ENCODE measurements around the gene PRKCZ.

Gene PRKCZ

DNA sequence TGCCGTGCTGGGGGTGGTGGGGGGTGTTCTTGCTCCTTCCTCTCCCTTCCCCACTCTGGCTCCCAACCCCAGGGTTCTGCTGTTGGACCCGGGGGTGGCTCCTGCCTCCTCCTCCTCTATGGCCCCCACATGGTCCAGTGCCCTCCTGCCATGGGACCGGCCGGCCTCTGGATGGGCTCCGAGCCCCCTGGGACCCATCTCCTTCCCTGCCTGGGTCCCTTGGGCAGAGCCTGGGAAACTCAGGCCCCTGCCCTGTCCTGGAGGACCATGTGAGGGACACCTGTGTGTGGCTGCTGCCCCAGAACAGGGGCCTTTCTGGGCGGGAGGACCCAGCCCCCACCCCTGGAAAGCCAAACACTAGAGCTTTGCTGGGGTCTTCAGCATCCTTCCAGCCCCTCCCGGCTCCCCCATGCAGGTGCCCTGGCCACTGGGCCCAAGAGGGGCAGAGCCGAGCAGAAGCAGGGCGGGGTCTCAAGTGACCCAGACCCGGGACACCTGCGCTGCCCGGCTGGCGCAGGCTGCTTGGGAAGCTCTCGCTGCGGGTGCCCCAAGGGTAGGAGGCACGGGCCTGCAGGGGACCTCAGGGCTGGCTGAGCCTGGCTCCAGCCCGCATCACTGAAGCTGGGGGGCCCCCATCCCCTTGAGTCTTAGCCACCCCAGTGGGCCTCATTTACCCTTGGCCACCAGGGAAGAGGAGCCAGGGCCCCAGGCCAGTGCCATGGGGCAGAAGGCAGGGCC is 146.9 kb downstream of the PRKCZ start:
- TF ChIP-seq ZNF274 (IDR thresholded peaks at IDR 0.05; ENCODE audit: low read depth, low read length), result no peak
- H3K4me3 ChIP-seq (ENCODE audit: low read length), result no peak overlapping the region

DNA sequence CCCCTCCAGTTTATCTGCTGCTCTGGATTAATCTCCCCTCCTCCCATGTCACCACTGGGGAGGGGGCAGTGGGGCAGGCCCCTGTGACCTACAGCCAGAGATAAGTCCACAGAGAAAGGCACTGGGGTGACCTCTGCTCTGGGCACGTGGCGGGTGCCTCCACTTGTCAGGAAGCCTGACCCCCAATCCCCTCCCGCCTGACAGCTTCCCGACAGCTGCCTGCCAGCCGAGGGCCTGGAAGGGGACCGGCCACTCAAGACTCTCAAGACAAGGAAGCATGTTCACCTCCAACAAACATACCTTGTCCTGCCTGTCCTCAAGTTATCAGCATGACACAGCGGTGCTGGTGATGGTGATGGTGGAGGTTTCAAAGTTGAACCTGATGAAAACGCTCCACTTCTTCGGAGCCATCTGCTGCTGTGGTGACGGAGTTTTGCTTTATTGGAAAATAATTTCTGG is 147.5 kb downstream of the PRKCZ start:
- H3K4me3 ChIP-seq (ENCODE audit: low read length), result no peak overlapping the region
- TF ChIP-seq ZNF274 (IDR thresholded peaks at IDR 0.05; ENCODE audit: low read depth, low read length), result no peak

DNA sequence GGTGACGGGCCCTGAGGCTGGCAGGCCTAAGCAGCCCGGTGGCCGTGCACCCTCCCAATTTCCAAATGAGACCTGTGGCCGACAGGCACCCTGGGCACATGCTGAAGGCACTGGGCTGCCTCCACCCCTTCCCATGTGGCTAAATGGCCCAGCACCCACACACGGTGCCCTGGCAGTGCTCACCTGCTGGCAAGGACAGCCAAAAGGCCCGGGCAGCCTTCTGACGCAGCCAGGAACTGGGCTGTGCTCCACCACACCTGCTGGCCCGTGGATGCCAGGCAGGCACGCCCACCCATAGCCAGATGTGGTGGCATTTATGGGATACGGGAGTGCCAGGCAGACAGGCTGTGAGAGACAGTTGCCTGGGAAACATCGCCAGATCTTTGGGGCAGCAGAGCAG is 148.4 kb downstream of the PRKCZ start:
- no peak overlapping the region; the same call in 1 of the 2 replicates for H3K4me3 ChIP-seq (ENCODE audit: low read length)

DNA sequence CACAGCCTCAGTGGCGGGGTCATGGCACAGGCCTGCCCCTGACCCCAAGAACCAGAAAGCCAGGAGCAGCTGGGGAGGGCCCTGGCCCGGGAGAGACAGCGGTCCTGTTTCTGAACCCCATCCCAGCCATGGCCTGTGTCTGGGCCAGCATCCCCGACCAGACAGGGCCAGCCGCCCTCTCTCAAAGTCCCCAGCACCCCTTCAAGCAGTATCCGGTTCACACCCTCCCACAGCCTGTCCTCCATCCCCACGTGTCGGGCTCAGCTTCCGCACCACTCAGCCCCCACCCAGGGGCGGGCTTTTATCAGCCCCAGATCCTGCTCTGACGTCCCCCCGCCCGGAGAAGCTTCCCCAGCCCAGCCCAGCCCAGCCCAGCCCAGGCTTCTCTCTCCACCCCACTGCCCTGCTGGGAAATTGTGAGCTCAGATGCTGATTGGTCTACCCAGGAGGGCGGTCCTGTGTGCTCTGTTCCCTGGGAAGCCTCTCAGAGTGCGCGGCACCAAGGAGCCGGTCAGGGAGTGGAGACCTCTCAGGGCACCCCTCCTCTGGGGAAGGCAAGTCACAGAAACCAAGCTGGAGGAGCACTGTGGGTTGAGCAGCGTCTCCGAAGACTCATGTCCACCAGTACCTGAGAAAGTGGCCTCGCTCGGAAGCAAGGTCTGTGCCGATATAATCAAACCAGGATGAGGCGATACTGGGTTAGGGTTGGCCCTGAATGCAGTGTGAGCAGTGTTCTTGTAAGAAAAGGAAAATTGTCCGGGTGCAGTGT is 149.0 kb downstream of the PRKCZ start:
- TF ChIP-seq ZNF274 (IDR thresholded peaks at IDR 0.05; ENCODE audit: low read depth, low read length), result no peak
- peak overlapping the region; percentile 75; the same call in 1 of the 2 replicates for H3K4me3 ChIP-seq (ENCODE audit: low read length)

More for the DNA sequence above, 148.4 kb downstream of the PRKCZ start:
- TF ChIP-seq ZNF274 (IDR thresholded peaks at IDR 0.05; ENCODE audit: low read depth, low read length), result no peak

DNA sequence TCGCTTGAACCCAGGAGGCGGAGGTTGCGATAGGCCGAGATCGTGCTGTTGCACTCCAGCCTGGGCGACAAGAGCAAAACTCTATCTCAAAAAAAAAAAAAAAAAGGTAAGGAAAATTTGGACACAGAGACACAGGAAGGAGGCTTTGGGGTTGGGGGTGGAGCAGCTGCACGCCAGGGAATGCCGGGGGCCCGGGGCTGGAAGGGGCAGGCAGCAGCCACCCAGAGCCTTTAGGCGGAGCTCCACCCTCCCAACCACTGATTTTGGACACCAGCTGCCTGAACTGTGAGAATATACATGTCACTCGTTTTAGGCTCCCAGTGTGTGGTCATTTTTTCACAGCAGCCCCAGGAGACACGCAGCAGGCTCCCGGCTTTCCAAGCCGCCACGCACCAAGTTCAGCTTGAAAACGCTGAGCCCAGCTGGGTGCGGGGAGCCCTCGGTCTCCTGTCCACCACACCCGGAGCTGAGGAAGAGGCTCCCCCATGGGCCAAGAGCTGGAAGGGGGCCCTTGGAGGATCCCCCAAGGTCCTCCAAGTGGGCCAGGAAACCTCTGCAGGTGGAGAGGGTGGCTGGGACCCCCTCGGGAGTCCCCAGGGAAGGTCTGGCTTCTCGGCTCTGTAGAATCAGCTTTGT is 150.2 kb downstream of the PRKCZ start:
- no peak for TF ChIP-seq ZNF274 (IDR thresholded peaks at IDR 0.05; ENCODE audit: low read depth, low read length)
- H3K4me3 ChIP-seq (ENCODE audit: low read length), result no peak overlapping the region

DNA sequence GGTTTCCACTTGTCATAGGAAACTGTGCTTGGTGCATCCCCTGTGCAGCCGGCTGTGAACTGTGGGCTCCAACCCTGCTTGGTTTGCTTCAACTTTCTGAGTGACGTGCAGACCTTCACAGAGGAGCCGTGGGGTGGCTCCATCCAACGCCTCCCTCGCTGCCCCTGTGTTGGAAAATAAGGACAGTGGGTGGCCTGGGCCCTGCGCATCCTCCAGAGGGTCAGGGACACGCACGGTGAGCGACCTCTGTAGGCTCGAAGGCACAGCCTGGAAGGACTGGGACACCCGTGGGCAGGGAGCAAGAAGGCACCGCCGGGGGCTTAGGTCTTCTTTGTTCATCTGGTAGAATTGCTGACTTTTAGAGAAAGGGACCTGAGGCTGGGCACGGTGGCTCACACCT is 150.9 kb downstream of the PRKCZ start:
- TF ChIP-seq ZNF274 (IDR thresholded peaks at IDR 0.05; ENCODE audit: low read depth, low read length), result no peak
- H3K4me3 ChIP-seq (ENCODE audit: low read length), result no peak overlapping the region

DNA sequence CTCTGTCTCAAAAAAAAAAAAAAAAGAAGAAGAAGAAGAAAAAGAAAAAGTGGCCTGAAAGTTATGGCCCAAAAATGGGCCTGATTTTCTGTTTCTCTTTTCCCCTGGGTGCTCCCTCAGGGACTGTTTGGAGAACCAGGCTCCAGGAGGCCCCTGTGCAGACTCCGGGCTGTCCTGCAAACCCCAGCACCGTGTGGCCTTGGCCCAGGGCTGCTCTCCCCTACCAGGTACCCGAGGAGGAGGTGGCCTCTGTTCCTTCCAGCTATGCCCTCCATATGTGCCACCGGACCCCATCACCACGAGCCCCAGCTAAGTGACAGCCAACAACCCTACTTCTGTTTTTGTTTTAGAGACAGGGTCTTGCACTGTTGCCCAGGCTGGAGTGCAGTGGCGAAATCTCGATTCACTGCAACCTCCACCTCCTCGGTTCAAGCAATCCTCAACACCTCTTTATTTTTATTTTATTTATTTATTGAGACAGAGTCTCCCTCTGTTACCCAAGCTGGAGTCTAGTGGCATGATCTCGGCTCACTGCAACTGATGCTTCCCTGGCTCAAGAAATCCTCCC is 151.9 kb downstream of the PRKCZ start:
- H3K4me3 ChIP-seq (ENCODE audit: low read length), result no peak overlapping the region
- TF ChIP-seq ZNF274 (IDR thresholded peaks at IDR 0.05; ENCODE audit: low read depth, low read length), result no peak

DNA sequence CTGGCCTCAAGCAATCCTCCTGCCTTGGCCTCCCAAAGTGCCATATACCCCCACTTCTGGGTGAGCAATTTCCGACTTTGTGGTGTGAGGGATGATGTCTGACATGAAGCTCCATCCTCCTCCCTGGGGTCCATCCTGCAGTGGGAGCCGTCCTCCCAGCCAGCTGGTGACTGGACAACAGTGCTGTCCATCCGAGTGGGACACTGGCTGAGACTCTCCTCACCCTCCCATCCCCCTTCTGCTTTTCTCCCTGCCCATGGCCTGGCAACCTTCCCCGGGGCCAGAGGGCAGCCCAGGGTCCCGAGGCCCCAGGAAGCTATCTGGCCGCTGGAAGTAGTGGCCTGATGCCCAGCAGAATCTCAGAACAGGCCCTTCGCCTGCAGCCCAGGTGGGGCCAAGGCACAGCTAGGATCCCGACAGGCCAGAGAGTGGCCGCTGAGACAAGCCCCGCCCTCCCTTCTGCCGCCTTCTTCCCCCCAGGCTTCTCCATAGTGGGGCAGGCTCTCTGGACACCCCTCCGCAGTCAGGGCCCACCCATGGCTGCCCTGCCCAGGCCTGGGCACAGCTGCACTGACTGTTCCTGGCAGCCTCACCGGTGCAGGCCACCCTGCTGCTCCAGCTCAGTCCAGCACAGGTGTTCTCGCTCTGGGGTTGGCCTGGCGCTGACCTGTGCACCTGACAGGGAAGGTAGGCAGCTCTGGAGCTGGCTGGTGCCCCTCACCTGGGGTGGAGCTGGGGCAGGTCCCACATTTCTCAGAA is 152.8 kb downstream of the PRKCZ start:
- TF ChIP-seq ZNF274 (IDR thresholded peaks at IDR 0.05; ENCODE audit: low read depth, low read length), result no peak
- H3K4me3 ChIP-seq (ENCODE audit: low read length), result no peak overlapping the region

DNA sequence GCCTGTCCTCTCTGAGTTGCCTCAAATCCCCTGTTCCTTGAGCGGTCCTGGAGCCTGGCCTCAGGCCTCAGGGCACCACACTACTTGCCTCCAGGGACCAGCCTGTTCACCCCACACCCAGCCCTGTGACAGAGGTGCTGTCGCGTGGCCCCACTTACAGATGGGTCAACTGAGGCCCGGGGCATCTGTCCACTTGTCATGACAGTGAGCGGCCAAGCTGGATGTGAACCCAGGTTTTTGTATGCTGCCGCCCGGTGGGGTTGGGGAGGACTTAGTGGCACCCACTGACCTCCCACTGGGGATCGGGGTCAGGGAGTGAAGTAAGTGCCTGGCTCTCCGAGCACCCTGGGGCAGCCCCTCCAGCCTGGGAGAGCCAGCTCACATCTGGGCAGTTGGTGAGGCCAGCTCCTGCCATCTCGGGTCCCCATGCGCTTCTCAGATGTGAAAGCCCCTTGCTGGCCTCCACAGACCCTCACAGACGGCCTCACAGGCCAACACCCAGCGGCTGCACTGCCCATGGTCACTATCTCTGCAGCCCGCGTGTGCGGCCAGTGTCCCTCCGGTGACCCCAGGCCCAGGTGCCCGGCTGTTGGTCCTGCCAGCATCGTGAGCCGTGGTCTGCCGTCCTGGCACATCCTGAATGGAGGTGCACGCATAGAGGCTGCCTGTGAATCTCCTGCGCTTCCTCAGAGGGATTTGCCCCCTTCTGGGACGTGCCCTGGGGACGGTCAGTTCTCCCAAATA is 153.6 kb downstream of the PRKCZ start:
- no peak overlapping the region; the same call in 1 of the 2 replicates for H3K4me3 ChIP-seq (ENCODE audit: low read length)

DNA sequence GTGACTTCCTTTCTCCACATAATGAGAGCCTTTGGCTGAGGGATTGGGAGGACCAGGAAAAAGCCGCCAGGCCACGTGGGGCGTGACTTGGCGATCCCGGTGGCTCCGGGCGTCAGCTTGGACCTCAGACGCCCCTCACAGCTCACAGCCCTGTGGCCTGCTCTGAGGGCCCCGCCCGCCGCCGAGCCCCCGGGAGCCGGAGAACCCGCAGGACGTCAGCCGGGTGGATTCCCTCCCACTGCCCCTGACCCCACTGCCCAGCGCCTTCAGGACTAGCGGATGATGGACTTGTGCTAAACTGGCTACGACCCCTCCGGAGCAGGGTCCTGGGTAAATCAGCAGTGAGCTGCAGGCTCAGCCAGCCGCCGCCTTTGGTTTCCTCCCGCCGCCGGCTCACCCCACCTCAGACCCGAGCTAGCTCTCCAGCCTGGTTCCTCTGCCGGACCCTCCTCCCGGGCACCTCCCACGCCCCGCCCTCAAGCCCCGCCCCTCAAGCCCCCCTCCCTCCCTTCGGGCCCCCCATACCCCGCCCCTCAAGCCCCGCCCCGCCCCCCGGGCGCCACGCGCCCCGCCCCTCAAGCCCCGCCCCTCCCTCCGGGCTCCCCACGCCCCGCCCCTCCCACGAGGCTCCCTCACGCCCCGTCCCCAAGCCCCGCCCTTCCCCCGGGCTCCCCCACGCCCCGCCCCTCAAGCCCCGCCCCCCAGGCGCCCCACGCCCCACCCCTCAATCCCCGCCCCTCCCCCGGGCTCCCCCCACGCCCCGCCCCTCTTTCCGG is 154.4 kb downstream of the PRKCZ start:
- TF ChIP-seq ZNF274 (IDR thresholded peaks at IDR 0.05; ENCODE audit: low read depth, low read length), result no peak
- H3K4me3 ChIP-seq (ENCODE audit: low read length), result peak overlapping the region; percentile 14; the same call in 1 of the 2 replicates

More for the DNA sequence above, 153.6 kb downstream of the PRKCZ start:
- TF ChIP-seq ZNF274 (IDR thresholded peaks at IDR 0.05; ENCODE audit: low read depth, low read length), result no peak

DNA sequence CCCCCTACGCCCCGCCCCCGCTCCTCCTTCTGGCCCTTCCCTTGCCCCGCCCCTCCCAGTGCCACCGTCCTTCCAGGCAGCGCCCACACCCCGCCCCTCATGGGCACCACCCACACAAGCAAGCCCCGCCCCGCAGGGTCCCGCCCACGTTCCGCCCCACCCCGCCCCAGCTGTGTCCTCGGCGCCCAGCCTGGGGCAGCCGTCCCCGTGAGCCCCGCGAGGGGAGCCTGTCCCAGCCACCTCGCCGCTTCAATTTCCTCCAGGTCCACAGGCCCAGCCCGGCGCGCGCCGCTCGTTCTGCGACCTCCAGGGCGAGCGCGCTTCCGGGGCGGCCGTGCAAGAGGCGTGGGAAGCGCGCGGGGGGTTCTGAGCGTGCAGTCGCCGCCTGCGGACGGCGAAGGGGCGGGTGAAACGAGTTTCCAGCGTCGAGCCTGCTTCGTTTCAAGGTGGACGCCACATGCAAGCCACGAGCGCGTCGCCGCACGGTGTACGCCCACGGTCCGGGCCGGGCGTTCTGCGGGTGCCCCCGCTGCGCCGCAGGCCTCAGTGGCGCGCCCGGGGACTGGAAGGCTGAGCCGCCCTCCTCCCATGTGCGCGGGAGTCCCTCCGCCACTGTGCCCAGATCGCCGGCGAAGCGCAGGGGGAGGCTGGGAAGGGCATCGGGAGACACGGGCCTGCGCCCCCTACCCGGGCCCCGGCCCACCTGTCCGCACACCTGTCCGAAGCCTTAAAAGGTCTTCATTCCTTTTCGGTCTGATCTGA is 155.2 kb downstream of the PRKCZ start:
- H3K4me3 ChIP-seq (ENCODE audit: low read length), result peak overlapping the region; percentile 52; the same call in 1 of the 2 replicates
- no peak for TF ChIP-seq ZNF274 (IDR thresholded peaks at IDR 0.05; ENCODE audit: low read depth, low read length)

All from GM08714 (cell line).